ENCODE data around the gene METTL27.

GRCh38 chr7:73834626-73835191 is 7.6 kb downstream of the METTL27 start:
- no peak for TF ChIP-seq POLR2A (IDR thresholded peaks at IDR 0.05)
- no peak for TF ChIP-seq CTCF (IDR thresholded peaks at IDR 0.05)
- no peak for TF ChIP-seq POLR2AphosphoS5 (IDR thresholded peaks at IDR 0.05)
- TF ChIP-seq EP300 (IDR thresholded peaks at IDR 0.05): no peak

All from stomach (tissue), 4 donors.